ENCODE data around the gene WSB1.
"Not testable (repeated sequence)": the region's sequence is repeated elsewhere in the genome, so short reads cannot be mapped to it uniquely, and the experiment has no call there.

The WSB1 gene

GRCh38 chr17:27318228-27318627, 24.3 kb downstream of the WSB1 start:
- DNase-seq: no peak

GRCh38 chr17:27318633-27319032, 24.7 kb downstream of the WSB1 start:
- DNase-seq: no peak

GRCh38 chr17:27319541-27320221, 25.8 kb downstream of the WSB1 start:
- DNase-seq: peak; percentile 66

- no peak for DNase-seq
Measured at GRCh38 chr17:27320222-27320560, 26.3 kb downstream of the WSB1 start.

GRCh38 chr17:27321372-27321771, 27.5 kb downstream of the WSB1 start:
- no peak for DNase-seq

- no peak for DNase-seq
Measured at GRCh38 chr17:27322026-27322425, 28.1 kb downstream of the WSB1 start.

- DNase-seq: no peak
Measured at GRCh38 chr17:27322690-27323508, 29.0 kb downstream of the WSB1 start.

- no peak for DNase-seq
Measured at GRCh38 chr17:27323538-27324215, 29.8 kb downstream of the WSB1 start.

- DNase-seq: no peak
Measured at GRCh38 chr17:27324771-27325339, 30.9 kb downstream of the WSB1 start.

GRCh38 chr17:27326051-27326450, 32.1 kb downstream of the WSB1 start:
- no peak for DNase-seq

- no peak for DNase-seq
Measured at GRCh38 chr17:27326585-27326984, 32.7 kb downstream of the WSB1 start.

- no peak for DNase-seq
Measured at GRCh38 chr17:27327397-27327796, 33.5 kb downstream of the WSB1 start.

- no peak for DNase-seq
Measured at GRCh38 chr17:27327871-27328270, 34.0 kb downstream of the WSB1 start.

GRCh38 chr17:27328686-27329085, 34.8 kb downstream of the WSB1 start:
- not testable (repeated sequence) for DNase-seq

- DNase-seq: no peak
Measured at GRCh38 chr17:27329146-27329805, 35.4 kb downstream of the WSB1 start.

GRCh38 chr17:27332047-27332393, 38.1 kb downstream of the WSB1 start:
- no peak for DNase-seq

GRCh38 chr17:27332485-27333409, 38.8 kb downstream of the WSB1 start:
- peak; percentile 97 for DNase-seq

GRCh38 chr17:27333410-27333980, 39.6 kb downstream of the WSB1 start:
- no peak for DNase-seq

- DNase-seq: no peak
Measured at GRCh38 chr17:27336184-27336583, 42.3 kb downstream of the WSB1 start.

GRCh38 chr17:27338536-27338985, 44.6 kb downstream of the WSB1 start:
- no peak for DNase-seq

GRCh38 chr17:27339198-27339835, 45.4 kb downstream of the WSB1 start:
- no peak for DNase-seq

Measured in NCI-H1105 treated with DMSO at 0.1 percent for 48 hours (cell line).